NOMO-1 treated with DMSO at 0.1 percent for 48 hours (cell line): ENCODE measurements around the gene NLGN1.

Source experiments
- DNase-seq: peaks from one replicate; lab custom pipeline; 2025; ENCODE audit not compliant: unreplicated experiment; lab: John Stamatoyannopoulos, UW

The NLGN1 gene

GRCh38 chr3:174126990-174127758, 729.6 kb downstream of the NLGN1 start:
- DNase-seq, result no peak

- DNase-seq, result no peak
Observed at GRCh38 chr3:174132006-174132405, 734.5 kb downstream of the NLGN1 start.

- DNase-seq, result no peak
Observed at GRCh38 chr3:174132421-174133042, 735.0 kb downstream of the NLGN1 start.

- no peak for DNase-seq
Observed at GRCh38 chr3:174146008-174146407, 748.5 kb downstream of the NLGN1 start.

- DNase-seq, result no peak
Observed at GRCh38 chr3:174147798-174148197, 750.3 kb downstream of the NLGN1 start.

- no peak for DNase-seq
Observed at GRCh38 chr3:174153871-174154270, 756.3 kb downstream of the NLGN1 start.

- no peak for DNase-seq
Observed at GRCh38 chr3:174156200-174156599, 758.7 kb downstream of the NLGN1 start.

- DNase-seq, result no peak
Observed at GRCh38 chr3:174158674-174159073, 761.1 kb downstream of the NLGN1 start.

- no peak for DNase-seq
Observed at GRCh38 chr3:174159604-174160003, 762.1 kb downstream of the NLGN1 start.

GRCh38 chr3:174162550-174162949, 765.0 kb downstream of the NLGN1 start:
- no peak for DNase-seq

- DNase-seq, result no peak
Observed at GRCh38 chr3:174168026-174168425, 770.5 kb downstream of the NLGN1 start.

- DNase-seq, result no peak
Observed at GRCh38 chr3:174168538-174169254, 771.2 kb downstream of the NLGN1 start.

GRCh38 chr3:174169736-174170135, 772.2 kb downstream of the NLGN1 start:
- no peak for DNase-seq

GRCh38 chr3:174170248-174170647, 772.7 kb downstream of the NLGN1 start:
- no peak for DNase-seq

- no peak for DNase-seq
Observed at GRCh38 chr3:174186377-174186989, 788.9 kb downstream of the NLGN1 start.

- no peak for DNase-seq
Observed at GRCh38 chr3:174191380-174191779, 793.8 kb downstream of the NLGN1 start.

- no peak for DNase-seq
Observed at GRCh38 chr3:174191895-174192294, 794.4 kb downstream of the NLGN1 start.

- DNase-seq, result no peak
Observed at GRCh38 chr3:174192471-174192870, 794.9 kb downstream of the NLGN1 start.

- DNase-seq, result no peak
Observed at GRCh38 chr3:174193604-174194003, 796.1 kb downstream of the NLGN1 start.

GRCh38 chr3:174197416-174197815, 799.9 kb downstream of the NLGN1 start:
- DNase-seq, result no peak

- DNase-seq, result no peak
Observed at GRCh38 chr3:174198199-174198598, 800.7 kb downstream of the NLGN1 start.

GRCh38 chr3:174199696-174200095, 802.2 kb downstream of the NLGN1 start:
- DNase-seq, result no peak
